Trophoblast cell (in vitro differentiated cells and primary cell): ENCODE results near the gene FNDC3B.

Source experiments
- DNase-seq, 2 donors: peaks; one replicate each; pipeline ENCODE4 v3.0.0-alpha.2; 2016
- H2AFZ ChIP-seq: 2 replicates; pipeline ENCODE4 v1.6.1; 2013; ENCODE audit warnings: low read length, moderate library complexity, mild to moderate bottlenecking; ENCODE audit not compliant: insufficient read depth, poor library complexity
- H2AK5ac ChIP-seq: 2 replicates; pipeline ENCODE4 v1.6.1; 2013; ENCODE audit warnings: mild to moderate bottlenecking, low read length
- H2BK120ac ChIP-seq: 2 replicates; pipeline ENCODE4 v1.6.1; 2013; ENCODE audit warnings: low read length, mild to moderate bottlenecking, moderate library complexity; ENCODE audit not compliant: insufficient read depth, poor library complexity
- H2BK12ac ChIP-seq: 2 replicates; pipeline ENCODE4 v1.6.1; 2013; ENCODE audit warnings: mild to moderate bottlenecking, low read length, moderate library complexity
- H2BK5ac ChIP-seq: 2 replicates; pipeline ENCODE4 v1.6.1; 2013; ENCODE audit warnings: low read length, low read depth, moderate library complexity, mild to moderate bottlenecking; ENCODE audit not compliant: poor library complexity
- H3K14ac ChIP-seq: 2 replicates; pipeline ENCODE4 v1.6.1; 2013; ENCODE audit warnings: mild to moderate bottlenecking, low read length
- H3K18ac ChIP-seq: 2 replicates; pipeline ENCODE4 v1.6.1; 2013; ENCODE audit warnings: mild to moderate bottlenecking, low read length
- H3K23ac ChIP-seq: 2 replicates; pipeline ENCODE4 v1.6.1; 2013; ENCODE audit warnings: low read length
- H3K27ac ChIP-seq: 2 replicates; pipeline ENCODE4 v1.5.1; 2013; ENCODE audit warnings: low read depth, mild to moderate bottlenecking, inconsistent platforms, low read length, moderate library complexity
- H3K27me3 ChIP-seq: 2 replicates; pipeline ENCODE4 v1.6.1; 2013; ENCODE audit warnings: inconsistent platforms, mild to moderate bottlenecking, low read length, moderate library complexity; ENCODE audit not compliant: insufficient read depth
- H3K36me3 ChIP-seq, 2 experiments: 1 replicate in 1 of 2; 2 replicates in 1 of 2; pipeline ENCODE4 v1.6.1; 2013; ENCODE audit warnings: low read length in 2 of 2, mild to moderate bottlenecking in 2 of 2, moderate library complexity in 1 of 2; ENCODE audit not compliant: insufficient read depth in 2 of 2, control insufficient read depth in 1 of 2
- H3K4ac ChIP-seq: 2 replicates; pipeline ENCODE4 v1.6.1; 2013; ENCODE audit warnings: low read depth, mild to moderate bottlenecking, low read length, moderate library complexity
- H3K4me1 ChIP-seq, 2 experiments: 1 replicate in 1 of 2; 2 replicates in 1 of 2; pipeline ENCODE4 v1.6.1; 2013; ENCODE audit warnings: low read length in 2 of 2, mild to moderate bottlenecking in 2 of 2, moderate library complexity in 1 of 2; ENCODE audit not compliant: insufficient read depth in 2 of 2, control insufficient read depth in 1 of 2
- H3K4me2 ChIP-seq: 2 replicates; pipeline ENCODE4 v1.6.1; 2013; ENCODE audit warnings: inconsistent platforms, mild to moderate bottlenecking, low read length, moderate library complexity
- H3K4me3 ChIP-seq: 2 replicates; pipeline ENCODE4 v1.5.1; 2013; ENCODE audit warnings: mild to moderate bottlenecking, low read depth, low read length, inconsistent platforms
- H3K79me1 ChIP-seq: one replicate; pipeline ENCODE4 v1.6.1; 2013; ENCODE audit warnings: low read length
- H3K79me2 ChIP-seq: 2 replicates; pipeline ENCODE4 v1.6.1; 2013; ENCODE audit warnings: low read length, mild to moderate bottlenecking; ENCODE audit not compliant: control insufficient read depth, insufficient read depth, poor library complexity
- H3K9ac ChIP-seq: 2 replicates; pipeline ENCODE4 v1.6.1; 2013; ENCODE audit warnings: mild to moderate bottlenecking, low read length
- H3K9me3 ChIP-seq: 2 replicates; pipeline ENCODE4 v1.6.1; 2013; ENCODE audit warnings: low read depth, mild to moderate bottlenecking, control low read depth, inconsistent platforms, low read length; ENCODE audit not compliant: insufficient read depth
- H4K12ac ChIP-seq: 2 replicates; pipeline ENCODE4 v1.6.1; 2013; ENCODE audit warnings: low read depth, mild to moderate bottlenecking, low read length, moderate library complexity
- H4K8ac ChIP-seq: 2 replicates; pipeline ENCODE4 v1.6.1; 2013; ENCODE audit warnings: low read depth, mild to moderate bottlenecking, low read length, moderate library complexity
- H4K91ac ChIP-seq: one replicate; pipeline ENCODE4 v1.6.1; 2013; ENCODE audit warnings: low read depth, mild to moderate bottlenecking, low read length, moderate library complexity
- WGBS: extraction: QIAGEN DNeasy Blood & Tissue Kit; methylation state at CpG from one replicate; pipeline ENCODE4 v1.1.7; 2013; ENCODE audit warnings: missing lambda C conversion rate; ENCODE audit not compliant: insufficient read length, insufficient coverage; ENCODE audit errors: extremely low coverage; 5-methylcytosine and 5-hydroxymethylcytosine counted together

The FNDC3B gene

GRCh38 chr3:172159962-172160538 lies 120.7 kb downstream of the FNDC3B start:
- Histone ChIP-seq H2BK120ac (no peak overlapping the region), H3K4me3 (no peak overlapping the region), H4K91ac (no peak overlapping the region), H3K27me3 (no peaks in the 10 kb centered on the region), H3K4me2 (no peak overlapping the region), H4K8ac (no peak overlapping the region), H3K18ac (no peak overlapping the region), H3K23ac (no peak overlapping the region), H4K12ac (no peak overlapping the region), H3K27ac (no peak overlapping the region), H3K9ac (no peak overlapping the region), H3K9me3 (no peaks in the 10 kb centered on the region), H3K14ac (no peak overlapping the region), H3K4ac (no peak overlapping the region), H3K79me1 (peaks cover 3% of the 10 kb centered on the region), H2AFZ (no peak overlapping the region), H3K36me3 (peaks cover 0 to 2% of the 10 kb centered on the region in 2 experiments), H2BK12ac (no peak overlapping the region), H2BK5ac (no peak overlapping the region), H2AK5ac (no peak overlapping the region), H3K4me1 (peaks cover 2 to 6% of the 10 kb centered on the region in 2 experiments), H3K79me2 (peaks cover 4% of the 10 kb centered on the region)
- WGBS: no CpG with 5 or more reads among the region's 4 CpGs
- no peak for DNase-seq

DNA sequence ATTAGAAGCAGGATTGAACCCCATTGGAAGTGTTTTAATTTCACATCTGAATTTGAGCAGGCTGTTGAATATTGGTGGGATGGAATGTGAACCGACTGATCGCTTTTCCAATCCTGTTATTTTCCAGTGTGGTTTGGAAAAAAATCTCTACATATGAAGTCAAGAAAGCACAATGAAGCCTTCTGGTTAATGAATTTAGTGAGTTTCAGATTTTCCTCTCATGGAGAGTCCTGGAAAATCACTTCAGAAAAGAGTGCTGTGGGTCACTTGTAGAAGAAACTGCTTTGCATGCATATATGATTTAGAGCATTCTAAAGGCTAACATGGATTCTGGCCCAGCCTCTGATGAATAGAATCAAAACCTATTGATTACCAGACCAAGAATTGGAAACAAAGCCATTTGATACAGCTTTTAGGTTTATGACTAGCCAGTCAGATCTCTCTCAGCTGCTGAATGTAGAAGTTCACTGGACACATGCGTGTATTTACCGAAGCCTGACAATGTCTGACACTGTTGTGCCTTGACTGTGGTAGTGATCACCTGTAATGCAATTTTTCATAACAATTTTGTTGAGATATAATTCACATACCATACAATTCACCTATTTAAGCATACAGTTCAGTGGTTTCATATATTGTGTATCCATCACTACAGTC lies 121.9 kb downstream of the FNDC3B start:
- H2BK12ac ChIP-seq: no peak overlapping the region
- peak overlapping the region; percentile 46 for H3K4ac ChIP-seq
- no peak overlapping the region for H2AK5ac ChIP-seq
- H3K18ac ChIP-seq: no peak overlapping the region
- H3K27ac ChIP-seq: no peak overlapping the region
- H3K9me3 ChIP-seq: no peaks in the 10 kb centered on the region
- H4K91ac ChIP-seq: no peak overlapping the region
- no peak overlapping the region for H3K23ac ChIP-seq
- H2BK120ac ChIP-seq: no peak overlapping the region
- H3K4me1 ChIP-seq: peaks cover 1% of the 10 kb centered on the region in 2 experiments
- no peak overlapping the region for H3K14ac ChIP-seq
- no peak for DNase-seq
- no peaks in the 10 kb centered on the region for H3K27me3 ChIP-seq
- no CpG with 5 or more reads among the region's 4 CpGs for WGBS
- no peak overlapping the region for H2BK5ac ChIP-seq
- no peak overlapping the region for H3K9ac ChIP-seq
- no peak overlapping the region for H3K4me3 ChIP-seq
- peaks cover 3% of the 10 kb centered on the region for H3K79me1 ChIP-seq
- H3K79me2 ChIP-seq: peaks cover 3% of the 10 kb centered on the region
- H4K12ac ChIP-seq: no peak overlapping the region
- H3K4me2 ChIP-seq: no peak overlapping the region
- H3K36me3 ChIP-seq: peaks cover 0 to under 1% of the 10 kb centered on the region in 2 experiments
- H4K8ac ChIP-seq: no peak overlapping the region
- no peak overlapping the region for H2AFZ ChIP-seq

DNA sequence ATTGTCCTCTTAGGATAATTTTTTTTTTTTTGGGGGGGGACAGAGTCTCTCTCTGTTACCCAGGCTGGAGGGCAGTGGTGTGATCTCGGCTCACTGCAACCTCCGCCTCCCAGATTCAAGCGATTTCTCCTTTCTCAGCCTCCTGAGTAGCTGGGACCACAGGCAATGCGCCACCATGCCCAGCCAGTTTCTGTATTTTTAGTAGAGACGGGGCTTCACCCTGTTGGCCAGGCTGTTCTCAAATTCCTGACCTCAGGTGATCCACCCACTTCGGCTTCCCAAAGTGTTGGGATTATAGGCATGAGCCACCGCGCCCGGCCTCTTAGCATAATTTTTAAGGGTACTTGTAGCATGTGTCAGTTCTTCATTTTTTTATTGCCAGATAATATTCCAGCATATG lies 122.6 kb downstream of the FNDC3B start:
- Histone ChIP-seq H3K4me2 (no peak overlapping the region), H4K91ac (no peak overlapping the region), H3K27me3 (no peaks in the 10 kb centered on the region), H3K4me3 (no peak overlapping the region), H2BK12ac (no peak overlapping the region), H2AK5ac (no peak overlapping the region), H4K8ac (no peak overlapping the region), H3K79me1 (peaks cover 3% of the 10 kb centered on the region), H2BK5ac (no peak overlapping the region), H3K18ac (no peak overlapping the region), H3K9ac (no peak overlapping the region), H3K23ac (no peak overlapping the region), H3K27ac (no peak overlapping the region), H2AFZ (no peak overlapping the region), H3K9me3 (no peaks in the 10 kb centered on the region), H2BK120ac (no peak overlapping the region), H3K79me2 (peaks cover 2% of the 10 kb centered on the region), H4K12ac (no peak overlapping the region), H3K14ac (no peak overlapping the region), H3K36me3 (no peaks in the 10 kb centered on the region), H3K4ac (no peak overlapping the region), H3K4me1 (peaks cover 0 to 1% of the 10 kb centered on the region in 2 experiments)
- DNase-seq: no peak
- WGBS: no CpG with 5 or more reads among the region's 9 CpGs

- Histone ChIP-seq H2BK5ac (no peak overlapping the region), H3K23ac (no peak overlapping the region), H3K79me1 (peaks cover 3% of the 10 kb centered on the region), H3K9me3 (no peaks in the 10 kb centered on the region), H3K27ac (no peak overlapping the region), H2AK5ac (no peak overlapping the region), H4K12ac (no peak overlapping the region), H3K14ac (no peak overlapping the region), H3K27me3 (no peaks in the 10 kb centered on the region), H2AFZ (no peak overlapping the region), H3K4me3 (no peak overlapping the region), H2BK12ac (no peak overlapping the region), H4K91ac (no peak overlapping the region), H3K79me2 (peaks cover 2% of the 10 kb centered on the region), H3K18ac (no peak overlapping the region), H3K9ac (no peak overlapping the region), H3K4me1 (peaks cover 0 to 1% of the 10 kb centered on the region in 2 experiments), H3K36me3 (no peaks in the 10 kb centered on the region), H3K4me2 (no peak overlapping the region), H4K8ac (no peak overlapping the region), H3K4ac (no peak overlapping the region), H2BK120ac (no peak overlapping the region)
- no CpG with 5 or more reads among the region's 3 CpGs for WGBS
- DNase-seq: no peak
Measured at GRCh38 chr3:172163320-172163719, 123.9 kb downstream of the FNDC3B start.
